ENCODE data around the gene COL4A6.

DNA sequence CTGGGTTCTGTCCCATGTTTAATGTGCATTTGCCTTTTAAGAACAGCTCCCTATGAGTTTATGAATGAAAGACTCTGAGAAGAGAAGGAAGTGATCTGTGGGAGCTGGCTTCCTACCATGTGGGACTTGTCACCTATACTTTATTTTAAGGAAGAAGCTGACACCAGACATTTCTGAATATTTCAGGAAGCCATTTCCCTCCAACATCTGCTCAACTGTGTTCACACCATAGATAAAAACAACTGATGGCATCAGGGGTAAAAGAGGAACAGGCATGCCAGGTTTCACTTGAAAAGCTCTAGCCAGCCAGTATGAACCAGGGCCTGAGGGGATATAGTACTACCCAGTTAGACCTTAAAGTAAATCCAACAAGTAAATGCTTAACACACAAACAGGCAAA lies 116.0 kb downstream of the COL4A6 start:
- no peak for TF ChIP-seq POLR2A (IDR thresholded peaks at IDR 0.05; ENCODE audit: low read length)
- TF ChIP-seq GATA1 (IDR thresholded peaks at IDR 0.05; ENCODE audit: low read depth, low read length): no peak
